GM23248 (cell line): ENCODE results near the gene SLCO1B1. TPM values are rescaled to one million over a fixed set of nuclear protein-coding genes. Genes with fewer than 3 reads are reported as not detected.
"Not testable (repeated sequence)": the region's sequence is repeated elsewhere in the genome, so short reads cannot be mapped to it uniquely, and the experiment has no call there.

Source experiments
- DNase-seq: peaks from one replicate; pipeline ENCODE4 v3.0.0-alpha.2; 2015
- H2AFZ ChIP-seq: fragments of 200-600 bp; sonication (generic); 2 replicates; pipeline ENCODE4 v1.6.1; 2016; ENCODE audit warnings: antibody characterized with exemption
- H3F3A ChIP-seq: fragments of 200-600 bp; sonication (generic); 2 replicates; pipeline ENCODE4 v1.6.1; 2016; ENCODE audit warnings: mild to moderate bottlenecking, antibody characterized with exemption, mixed run types; ENCODE audit not compliant: insufficient read depth
- H3K27ac ChIP-seq: fragments of 200-600 bp; sonication (generic); 2 replicates; pipeline ENCODE4 v1.5.1; 2016; ENCODE audit warnings: mild to moderate bottlenecking
- H3K27me3 ChIP-seq: fragments of 200-600 bp; sonication (generic); replicated peaks from 2 replicates; pipeline ENCODE4 v1.6.1; 2016; ENCODE audit warnings: mild to moderate bottlenecking; ENCODE audit not compliant: insufficient read depth
- H3K36me3 ChIP-seq: fragments of 200-600 bp; sonication (generic); 2 replicates; pipeline ENCODE4 v1.6.1; 2016; ENCODE audit warnings: low read depth, mild to moderate bottlenecking
- H3K4me1 ChIP-seq: fragments of 200-600 bp; sonication (generic); 2 replicates; pipeline ENCODE4 v1.6.1; 2016; ENCODE audit warnings: mild to moderate bottlenecking; ENCODE audit not compliant: insufficient read depth
- H3K4me2 ChIP-seq: fragments of 200-600 bp; sonication (generic); one replicate; pipeline ENCODE4 v1.6.1; 2016; ENCODE audit warnings: mild to moderate bottlenecking; ENCODE audit not compliant: unreplicated experiment
- H3K4me3 ChIP-seq: fragments of 200-600 bp; sonication (generic); 2 replicates; pipeline ENCODE4 v1.5.1; 2016; ENCODE audit warnings: mild to moderate bottlenecking
- H3K79me2 ChIP-seq: fragments of 200-600 bp; sonication (generic); 2 replicates; pipeline ENCODE4 v1.6.1; 2016; ENCODE audit warnings: mild to moderate bottlenecking; ENCODE audit not compliant: insufficient read depth
- H3K9ac ChIP-seq: fragments of 200-600 bp; sonication (generic); 2 replicates; pipeline ENCODE4 v1.6.1; 2016; ENCODE audit warnings: mild to moderate bottlenecking
- H3K9me2 ChIP-seq: fragments of 200-600 bp; sonication (generic); 2 replicates; pipeline ENCODE4 v1.6.1; 2016; ENCODE audit warnings: mixed run types, mild to moderate bottlenecking, moderate library complexity; ENCODE audit not compliant: insufficient read depth
- H3K9me3 ChIP-seq: fragments of 200-600 bp; sonication (generic); one replicate; pipeline ENCODE4 v1.6.1; 2017; ENCODE audit warnings: low read depth
- H4K20me1 ChIP-seq: fragments of 200-600 bp; sonication (generic); 2 replicates; pipeline ENCODE4 v1.6.0; 2016; ENCODE audit not compliant: insufficient read depth
- EZH2 ChIP-seq: fragments of 200-600 bp; sonication (generic); IDR thresholded peaks from 2 replicates; pipeline ENCODE4 v1.6.1; 2018; ENCODE audit warnings: antibody characterized with exemption, mild to moderate bottlenecking; ENCODE audit not compliant: insufficient read depth, poor library complexity, severe bottlenecking
- EZH2phosphoT487 ChIP-seq: fragments of 200-600 bp; sonication (generic); IDR thresholded peaks from 2 replicates; pipeline ENCODE4 v1.6.1; 2018; ENCODE audit warnings: antibody characterized with exemption, moderate library complexity, mild to moderate bottlenecking, low read depth; ENCODE audit not compliant: insufficient read depth
- WGBS, 2 experiments: methylation state at CpG; one replicate each; pipeline ENCODE4 v1.1.6; 2015 to 2017; ENCODE audit warnings: low lambda C conversion rate in 2 of 2, low coverage in 1 of 2; ENCODE audit errors: missing lambda C conversion rate in 2 of 2; 5-methylcytosine and 5-hydroxymethylcytosine counted together
- in situ Hi-C: fragments of 300-500 bp; cut with MboI; formaldehyde crosslinking; loops from 2 replicates; pipeline ENCODE4 v1.15.0; 2020
- polyA plus RNA-seq: library from polyadenylated mRNA; unstranded; fragments of >200 nt; fragmentation: Nextera tagmentation; extraction: Ambion mirVana; gene quantifications from 2 replicates; pipeline ENCODE4 v1.2.1, GENCODE V29; 2016
- total RNA-seq: library from RNA; depleted of rRNA; stranded (reverse); fragments of >200 nt; shearing (Covaris generic); gene quantifications from 2 replicates; pipeline ENCODE4 v1.2.3, GENCODE V29; 2014

Gene SLCO1B1
- total and polyA plus RNA-seq, 2 experiments from 2014 or later, result not detected

GRCh38 chr12:21190016-21190415 lies 59.0 kb downstream of the SLCO1B1 start:
- no peaks in the 10 kb centered on the region for H3K4me1 ChIP-seq
- H3K27me3 ChIP-seq, result no peaks in the 10 kb centered on the region
- no peaks in the 10 kb centered on the region for H3K9me3 ChIP-seq
- no peaks in the 10 kb centered on the region for H3K36me3 ChIP-seq
- no peak overlapping the region for H3K4me3 ChIP-seq
- H3K27ac ChIP-seq, result no peak overlapping the region
- 30 to 31% methylated on average over 3 of the region's 3 CpGs for WGBS, 2 experiments
- H3K79me2 ChIP-seq, result no peaks in the 10 kb centered on the region
- TF ChIP-seq EZH2 (no peak), EZH2phosphoT487 (no peak)
- in situ Hi-C loops, result no loop called here
- no peak overlapping the region for H3K9ac ChIP-seq
- no peaks in the 10 kb centered on the region for H3K9me2 ChIP-seq
- DNase-seq, result no peak
- no peak overlapping the region for H3K4me2 ChIP-seq
- no peak overlapping the region for H2AFZ ChIP-seq
- H4K20me1 ChIP-seq, result no peaks in the 10 kb centered on the region
- H3F3A ChIP-seq, result no peaks in the 10 kb centered on the region

- H3K36me3 ChIP-seq, H3K4me1 ChIP-seq, DNase-seq, in situ Hi-C loops, H2AFZ ChIP-seq, H3K9me2 ChIP-seq, H4K20me1 ChIP-seq, H3K27ac ChIP-seq, H3K9ac ChIP-seq, H3K4me3 ChIP-seq, H3K4me2 ChIP-seq, H3K27me3 ChIP-seq, H3K79me2 ChIP-seq, H3K9me3 ChIP-seq, H3F3A ChIP-seq: not testable (repeated sequence)
- 47% methylated on average over 17 of the region's 19 CpGs; no CpG with 5 or more reads in 1 of the 2 experiments for WGBS, 2 experiments
Measured at GRCh38 chr12:21214433-21214832, 83.4 kb downstream of the SLCO1B1 start.

GRCh38 chr12:21219206-21219605 lies 88.2 kb downstream of the SLCO1B1 start:
- H3K36me3 ChIP-seq, result no peaks in the 10 kb centered on the region
- H3K27ac ChIP-seq, result no peak overlapping the region
- in situ Hi-C loops, result no loop called here
- TF ChIP-seq EZH2phosphoT487, result no peak
- H3K4me1 ChIP-seq, result no peaks in the 10 kb centered on the region
- no peak overlapping the region for H3K9ac ChIP-seq
- H3K27me3 ChIP-seq, result no peaks in the 10 kb centered on the region
- no peaks in the 10 kb centered on the region for H3K79me2 ChIP-seq
- no peaks in the 10 kb centered on the region for H3F3A ChIP-seq
- no peaks in the 10 kb centered on the region for H3K9me2 ChIP-seq
- DNase-seq, result no peak
- H3K4me2 ChIP-seq, result no peak overlapping the region
- H4K20me1 ChIP-seq, result no peaks in the 10 kb centered on the region
- no peak overlapping the region for H2AFZ ChIP-seq
- no peak overlapping the region for H3K4me3 ChIP-seq
- WGBS, 2 experiments, result 0 to 2% methylated on average over 2 of the region's 2 CpGs
- H3K9me3 ChIP-seq, result peaks cover 3% of the 10 kb centered on the region

- Histone ChIP-seq H3K79me2 (no peaks in the 10 kb centered on the region), H3K9ac (no peak overlapping the region), H3K4me1 (no peaks in the 10 kb centered on the region), H3K9me3 (peaks cover 3% of the 10 kb centered on the region), H3K9me2 (no peaks in the 10 kb centered on the region), H3K4me2 (no peak overlapping the region), H2AFZ (no peak overlapping the region), H3F3A (no peaks in the 10 kb centered on the region), H3K36me3 (no peaks in the 10 kb centered on the region), H3K27me3 (no peaks in the 10 kb centered on the region), H3K27ac (no peak overlapping the region), H3K4me3 (no peak overlapping the region), H4K20me1 (no peaks in the 10 kb centered on the region)
- 23 to 24% methylated on average over 3 of the region's 3 CpGs for WGBS, 2 experiments
- in situ Hi-C loops, result no loop called here
- no peak for DNase-seq
- TF ChIP-seq EZH2phosphoT487 (no peak), EZH2 (no peak)
Measured at GRCh38 chr12:21220266-21220665, 89.3 kb downstream of the SLCO1B1 start.

GRCh38 chr12:21221072-21221471 lies 90.1 kb downstream of the SLCO1B1 start:
- TF ChIP-seq EZH2phosphoT487 (no peak), EZH2 (no peak)
- H3K79me2 ChIP-seq, result no peaks in the 10 kb centered on the region
- peaks cover 3% of the 10 kb centered on the region for H3K9me3 ChIP-seq
- no peaks in the 10 kb centered on the region for H3F3A ChIP-seq
- in situ Hi-C loops, result no loop called here
- no peaks in the 10 kb centered on the region for H3K27me3 ChIP-seq
- no peak overlapping the region for H2AFZ ChIP-seq
- no peaks in the 10 kb centered on the region for H3K4me1 ChIP-seq
- no peak for DNase-seq
- no peak overlapping the region for H3K9ac ChIP-seq
- H3K36me3 ChIP-seq, result no peaks in the 10 kb centered on the region
- no peak overlapping the region for H3K4me3 ChIP-seq
- no peak overlapping the region for H3K27ac ChIP-seq
- H3K9me2 ChIP-seq, result no peaks in the 10 kb centered on the region
- H4K20me1 ChIP-seq, result no peaks in the 10 kb centered on the region
- no peak overlapping the region for H3K4me2 ChIP-seq
